Sigmoid colon (tissue), 7 donors: Measurements from ENCODE around the gene MED13L. TPM values are rescaled to one million over a fixed set of nuclear protein-coding genes. Genes with fewer than 3 reads are reported as not detected.
A peak's percentile ranks its signal among the peaks of the same experiment; 100 is the strongest.

ENCODE experiments used
- DNase-seq: peaks from one replicate; pipeline ENCODE4 v3.0.0-alpha.2; 2019
- H3K27ac ChIP-seq, 4 donors: fragments of 200-600 bp; sonication (generic); one replicate each; pipeline ENCODE4 v1.5.1; 2016 to 2019; ENCODE audit warnings: mild to moderate bottlenecking in 1 of 4
- H3K27me3 ChIP-seq, 3 donors: fragments of 200-600 bp; sonication (generic); one replicate each; pipeline ENCODE4 v1.5.1; 2019; ENCODE audit warnings: mild to moderate bottlenecking in 1 of 3
- H3K36me3 ChIP-seq, 4 donors: fragments of 200-600 bp; sonication (generic); one replicate each; pipeline ENCODE4 v1.5.1; 2016 to 2019
- H3K4me1 ChIP-seq, 4 donors: fragments of 200-600 bp; sonication (generic); one replicate each; pipeline ENCODE4 v1.5.1; 2017 to 2019
- H3K4me3 ChIP-seq, 4 donors: fragments of 200-600 bp; sonication (generic); one replicate each; pipeline ENCODE4 v1.5.1; 2017 to 2019; ENCODE audit warnings: mild to moderate bottlenecking in 2 of 4, moderate library complexity in 1 of 4
- H3K9me3 ChIP-seq, 4 donors: fragments of 200-600 bp in 3 of 4; sonication (generic) in 3 of 4; one replicate each; pipeline versions ENCODE4 v1.5.1 to v1.6.1; 2013 to 2019
- EP300 ChIP-seq, 4 donors: sonication (generic); formaldehyde crosslinking; IDR thresholded peaks; one replicate each; pipeline ENCODE4 v1.6.1; 2017; ENCODE audit warnings: antibody characterized with exemption in 4 of 4
- POLR2A ChIP-seq, 2 donors: fragments of 450-650 bp; IDR thresholded peaks; one replicate each; pipeline ENCODE4 v1.6.1; 2016; ENCODE audit warnings: antibody characterized with exemption in 2 of 2, mild to moderate bottlenecking in 2 of 2, moderate library complexity in 2 of 2
- POLR2AphosphoS5 ChIP-seq, 4 donors: sonication (generic); formaldehyde crosslinking; IDR thresholded peaks; one replicate each; pipeline ENCODE4 v1.6.1; 2017; ENCODE audit warnings: antibody characterized with exemption in 4 of 4
- whole genome bisulfite sequencing, 2 donors: extraction: QIAGEN DNeasy Blood & Tissue Kit; methylation state at CpG; one replicate each; pipeline ENCODE4 v1.1.7; 2013; 5-methylcytosine and 5-hydroxymethylcytosine counted together
- intact Hi-C: fragments of 100-400 bp; cut with DNase I; formaldehyde crosslinking; loops from one replicate; pipeline ENCODE4 v1.15.1; 2023
- polyA plus RNA-seq, 3 donors: library from polyadenylated mRNA; stranded (reverse); fragments of 200-250 nt; gene quantifications; one replicate each; pipeline ENCODE4 v1.2.3, GENCODE V29; 2013
- total RNA-seq, 4 donors: library from RNA; depleted of rRNA; stranded (reverse); fragments of >200 nt; gene quantifications; one replicate each; pipeline ENCODE4 v1.1.0, GENCODE V29; 2016
- TF ChIP-seq, protein P1 (sequence below), 4 experiments: fragments of 450-650 bp in 3 of 4; fragments of 200-600 bp in 1 of 4; IDR thresholded peaks; one replicate each; pipeline ENCODE4 v1.5.1; 2016 to 2019; ENCODE audit warnings: antibody characterized with exemption in 4 of 4, mild to moderate bottlenecking in 3 of 4, moderate library complexity in 2 of 4
- donor health status: healthy with polysubstance abuse.
- donor health status: Bipolar disorder and iron deficiency.
- donor health status: healthy.

MED13L gene
- total and polyA plus RNA-seq, 7 donors, result 12.5 to 246 (median 151) TPM

DNA sequence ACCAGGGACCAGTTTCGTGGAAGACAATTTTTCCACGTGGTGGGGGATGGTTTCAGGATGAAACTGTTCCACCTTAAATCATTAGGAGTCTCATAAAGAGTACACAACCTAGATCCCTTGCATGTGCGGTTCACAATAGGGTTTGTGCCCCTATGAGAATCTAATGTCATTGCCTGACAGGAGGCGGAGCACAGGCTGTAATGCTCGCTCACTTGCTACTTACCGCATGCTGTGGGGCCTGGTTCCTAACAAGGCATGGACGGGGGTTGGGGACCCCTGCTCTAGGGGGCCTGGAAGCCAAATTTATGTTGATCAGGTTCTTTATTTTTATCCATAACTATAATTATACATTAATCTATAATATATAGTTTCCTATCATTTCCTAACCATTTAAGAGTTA, 315.3 kb downstream of the MED13L start:
- Histone ChIP-seq H3K4me1 (peaks cover 0 to 11% (median 3%) of the 10 kb centered on the region in 4 donors), H3K36me3 (peaks cover 11 to 92% (median 46%) of the 10 kb centered on the region in 4 donors), H3K27ac (peak overlapping the region in 1 of 4 donors; percentile 28), H3K9me3 (no peaks in the 10 kb centered on the region), H3K27me3 (no peaks in the 10 kb centered on the region), H3K4me3 (no peak overlapping the region)
- intact Hi-C loops, result no loop called here
- DNase-seq, result no peak
- WGBS, 2 donors, result 95% methylated on average over 7 of the region's 7 CpGs
- TF ChIP-seq EP300 (IDR thresholded peaks at IDR 0.05) (no peak), POLR2AphosphoS5 (IDR thresholded peaks at IDR 0.05) (no peak), POLR2A (IDR thresholded peaks at IDR 0.05) (no peak)
- TF ChIP-seq, protein P1, sequence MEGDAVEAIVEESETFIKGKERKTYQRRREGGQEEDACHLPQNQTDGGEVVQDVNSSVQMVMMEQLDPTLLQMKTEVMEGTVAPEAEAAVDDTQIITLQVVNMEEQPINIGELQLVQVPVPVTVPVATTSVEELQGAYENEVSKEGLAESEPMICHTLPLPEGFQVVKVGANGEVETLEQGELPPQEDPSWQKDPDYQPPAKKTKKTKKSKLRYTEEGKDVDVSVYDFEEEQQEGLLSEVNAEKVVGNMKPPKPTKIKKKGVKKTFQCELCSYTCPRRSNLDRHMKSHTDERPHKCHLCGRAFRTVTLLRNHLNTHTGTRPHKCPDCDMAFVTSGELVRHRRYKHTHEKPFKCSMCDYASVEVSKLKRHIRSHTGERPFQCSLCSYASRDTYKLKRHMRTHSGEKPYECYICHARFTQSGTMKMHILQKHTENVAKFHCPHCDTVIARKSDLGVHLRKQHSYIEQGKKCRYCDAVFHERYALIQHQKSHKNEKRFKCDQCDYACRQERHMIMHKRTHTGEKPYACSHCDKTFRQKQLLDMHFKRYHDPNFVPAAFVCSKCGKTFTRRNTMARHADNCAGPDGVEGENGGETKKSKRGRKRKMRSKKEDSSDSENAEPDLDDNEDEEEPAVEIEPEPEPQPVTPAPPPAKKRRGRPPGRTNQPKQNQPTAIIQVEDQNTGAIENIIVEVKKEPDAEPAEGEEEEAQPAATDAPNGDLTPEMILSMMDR (IDR thresholded peaks at IDR 0.05), result no peak

DNA sequence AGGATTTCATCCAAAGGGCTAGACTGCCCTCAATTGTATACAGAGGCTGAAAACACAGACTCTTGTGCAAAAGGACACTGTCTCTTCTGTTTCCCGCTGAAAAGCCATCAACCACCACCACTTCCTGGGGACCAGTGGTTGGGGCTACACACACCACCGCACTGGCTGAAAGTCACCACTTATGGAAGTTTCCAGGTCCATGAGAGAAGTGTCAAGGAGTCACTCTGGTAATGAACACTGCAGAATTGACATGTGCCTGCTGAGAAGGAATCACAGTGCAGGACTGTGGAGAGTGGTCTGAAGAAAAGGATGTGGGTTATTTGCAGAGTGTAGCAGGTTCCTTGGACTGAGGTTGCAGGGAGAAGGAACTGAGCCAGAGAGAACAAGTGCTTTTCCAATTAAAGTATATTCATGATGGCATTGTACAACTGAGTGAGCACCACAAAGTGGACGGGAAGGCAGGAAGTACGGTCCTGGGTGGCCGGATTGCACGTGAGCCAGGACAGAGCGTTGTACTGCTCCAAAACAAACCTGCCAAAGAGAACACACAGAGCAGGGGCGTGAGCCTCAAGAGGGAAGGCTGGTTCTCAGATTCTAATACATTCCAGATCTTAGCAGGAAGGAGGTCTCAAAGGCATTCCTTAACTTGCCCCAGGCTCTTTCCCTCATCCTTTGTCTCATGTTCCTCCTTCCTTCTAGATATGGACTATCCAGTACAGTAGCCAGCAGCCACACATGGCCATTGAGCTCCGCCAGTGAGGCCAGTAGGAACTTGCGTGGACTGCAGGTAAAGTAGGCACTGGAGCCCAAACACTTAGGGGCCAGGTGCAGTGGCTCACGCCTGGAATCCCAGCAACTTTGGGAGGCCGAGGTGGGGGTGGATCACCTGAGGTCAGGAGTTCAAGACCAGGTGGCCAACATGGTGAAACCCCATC, 316.4 kb downstream of the MED13L start:
- Histone ChIP-seq H3K27me3 (no peaks in the 10 kb centered on the region), H3K9me3 (no peaks in the 10 kb centered on the region), H3K4me1 (peaks cover 0 to 11% (median 3%) of the 10 kb centered on the region in 4 donors), H3K27ac (no peak overlapping the region), H3K4me3 (no peak overlapping the region), H3K36me3 (peaks cover 11 to 92% (median 44%) of the 10 kb centered on the region in 4 donors)
- 95% methylated on average over 12 of the region's 12 CpGs for WGBS, 2 donors
- DNase-seq, result no peak
- TF ChIP-seq POLR2A (IDR thresholded peaks at IDR 0.05), result no peak
- no peak for TF ChIP-seq EP300 (IDR thresholded peaks at IDR 0.05)
- no peak for TF ChIP-seq POLR2AphosphoS5 (IDR thresholded peaks at IDR 0.05)
- TF ChIP-seq, protein P1 (IDR thresholded peaks at IDR 0.05), result no peak
- intact Hi-C loops, result no loop called here

DNA sequence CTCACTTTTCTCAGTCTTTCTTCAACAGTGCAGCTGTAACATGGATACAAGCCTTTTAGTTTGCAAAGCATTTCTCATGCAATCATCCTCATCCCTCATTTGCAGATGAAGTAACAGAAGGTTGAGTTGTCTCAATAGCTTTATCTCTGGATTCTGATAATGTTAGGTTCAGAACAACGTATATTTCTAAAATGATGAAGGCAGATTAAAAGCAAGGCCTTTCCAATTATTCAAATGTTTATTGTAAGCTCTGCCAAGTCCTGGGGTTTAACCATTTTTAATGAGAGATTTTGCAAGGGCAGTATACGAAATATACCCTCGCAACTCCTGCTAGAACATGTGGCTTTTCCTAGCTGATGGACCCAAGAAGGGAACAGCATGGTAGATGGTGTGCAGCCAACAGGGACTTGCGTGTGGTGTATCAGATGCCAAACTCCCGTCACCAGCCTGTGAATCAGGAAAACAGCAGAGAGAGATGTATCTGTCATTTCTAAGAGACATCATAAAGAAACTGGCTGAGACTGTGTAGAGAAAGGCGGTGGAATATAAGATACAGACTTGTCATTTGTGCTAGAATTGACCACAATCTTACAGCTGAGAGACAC, 319.7 kb downstream of the MED13L start:
- no peaks in the 10 kb centered on the region for H3K27me3 ChIP-seq
- no peak overlapping the region for H3K4me3 ChIP-seq
- no peak overlapping the region for H3K27ac ChIP-seq
- H3K9me3 ChIP-seq, result no peaks in the 10 kb centered on the region
- TF ChIP-seq, protein P1 (IDR thresholded peaks at IDR 0.05), result no peak
- no peak for TF ChIP-seq POLR2A (IDR thresholded peaks at IDR 0.05)
- intact Hi-C loops, result no loop called here
- H3K36me3 ChIP-seq, result peaks cover 11 to 60% (median 22%) of the 10 kb centered on the region in 4 donors
- H3K4me1 ChIP-seq, result peaks cover 0 to 6% (median under 1%) of the 10 kb centered on the region in 4 donors
- 94% methylated on average over 6 of the region's 6 CpGs for WGBS, 2 donors
- DNase-seq, result no peak

DNA sequence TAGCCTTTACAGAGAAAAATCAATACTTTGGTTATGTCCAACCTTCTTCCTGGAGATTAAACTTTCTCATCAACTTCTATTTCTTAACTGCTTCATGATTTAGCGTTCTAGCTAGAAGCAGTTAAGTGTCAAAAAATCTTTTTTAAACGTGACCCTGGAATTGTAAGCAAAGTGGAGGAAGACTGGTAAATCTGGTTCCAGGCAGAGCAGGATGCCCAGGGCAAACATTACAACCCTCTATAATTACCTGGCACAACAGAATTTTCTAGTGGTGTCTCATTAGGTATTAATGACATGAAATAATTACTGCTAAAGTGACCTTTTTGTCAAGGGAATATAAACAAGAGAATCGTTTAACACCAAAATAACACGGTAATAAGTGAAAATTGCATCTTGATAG, 320.8 kb downstream of the MED13L start:
- no peaks in the 10 kb centered on the region for H3K9me3 ChIP-seq
- intact Hi-C loops, result no loop called here
- 77 to 85% methylated on average over 4 of the region's 4 CpGs for WGBS, 2 donors
- H3K27ac ChIP-seq, result no peak overlapping the region
- no peak overlapping the region for H3K4me3 ChIP-seq
- DNase-seq, result no peak
- H3K36me3 ChIP-seq, result peaks cover 11 to 48% (median 17%) of the 10 kb centered on the region in 4 donors
- TF ChIP-seq POLR2A (IDR thresholded peaks at IDR 0.05), result no peak
- TF ChIP-seq, protein P1 (IDR thresholded peaks at IDR 0.05), result no peak
- no peak for TF ChIP-seq POLR2AphosphoS5 (IDR thresholded peaks at IDR 0.05)
- TF ChIP-seq EP300 (IDR thresholded peaks at IDR 0.05), result no peak
- H3K4me1 ChIP-seq, result no peaks in the 10 kb centered on the region
- no peaks in the 10 kb centered on the region for H3K27me3 ChIP-seq
